Activated T-helper 1 cell treated with anti-CD3 and anti-CD28 coated beads, Interleukin-12 subunit alpha, Interleukin-12 subunit beta, Interleukin-2, Interleukin-4 antibody, amounts not matched to agents 30 ng/mL and 10 ng/mL and 1 ng/mL, durations not matched to agents 14 hours and 24 hours and 36 hours (primary cell): Measurements from ENCODE around the gene GCLC. TPM values are rescaled to one million over a fixed set of nuclear protein-coding genes. Genes with fewer than 3 reads are reported as not detected.
"Not testable (repeated sequence)": the region's sequence is repeated elsewhere in the genome, so short reads cannot be mapped to it uniquely, and the experiment has no call there.

Experiments
- DNase-seq: peaks from one replicate; pipeline ENCODE4 v3.0.0; 2021; ENCODE audit warnings: low spot score
- H3K27ac Mint-ChIP-seq: one replicate; pipeline ENCODE4 v1.8.0; 2021; ENCODE audit warnings: mild to moderate bottlenecking, mixed read lengths
- H3K27me3 Mint-ChIP-seq: one replicate; pipeline ENCODE4 v1.8.0; 2022; ENCODE audit warnings: mild to moderate bottlenecking, moderate library complexity, mixed read lengths; ENCODE audit not compliant: insufficient read depth
- H3K36me3 Mint-ChIP-seq: one replicate; pipeline ENCODE4 v1.8.0; 2021; ENCODE audit warnings: low read depth, mixed read lengths
- H3K4me1 Mint-ChIP-seq: one replicate; pipeline ENCODE4 v1.8.0; 2021; ENCODE audit warnings: low read depth, mixed read lengths
- H3K4me3 Mint-ChIP-seq: one replicate; pipeline ENCODE4 v1.8.0; 2021; ENCODE audit warnings: mild to moderate bottlenecking, moderate library complexity, mixed read lengths
- H3K9me3 Mint-ChIP-seq: one replicate; pipeline ENCODE4 v1.8.0; 2021; ENCODE audit warnings: mixed read lengths
- intact Hi-C: fragments of 100-400 bp; cut with micrococcal nuclease; formaldehyde crosslinking; loops from one replicate; pipeline ENCODE4 v1.15.1; 2024
- total RNA-seq: library from RNA; stranded (reverse); gene quantifications from 2 replicates; pipeline ENCODE4 v1.2.3, GENCODE V29; 2022

Gene GCLC
- total RNA-seq, 1 donor from 2014 or later = 26.1 TPM

- Mint-ChIP-seq H3K4me3 (no peak overlapping the region), H3K27ac (no peak overlapping the region), H3K27me3 (peaks cover 14% of the 10 kb centered on the region), H3K4me1 (peaks cover 15% of the 10 kb centered on the region), H3K9me3 (no peaks in the 10 kb centered on the region), H3K36me3 (peaks cover 5% of the 10 kb centered on the region)
- no peak for DNase-seq
- intact Hi-C loops = no loop called here
These were observed 49.1 kb downstream of the GCLC start for GRCh38 chr6:53495506-53496499.

- Mint-ChIP-seq H3K36me3 (peaks cover 5% of the 10 kb centered on the region), H3K4me3 (no peak overlapping the region), H3K27ac (no peak overlapping the region), H3K9me3 (no peaks in the 10 kb centered on the region), H3K4me1 (peaks cover 15% of the 10 kb centered on the region), H3K27me3 (peaks cover 20% of the 10 kb centered on the region)
- DNase-seq = no peak
- intact Hi-C loops = no loop called here
These were observed 50.8 kb downstream of the GCLC start for GRCh38 chr6:53494076-53494475.

- Mint-ChIP-seq H3K27me3 (peaks cover 22% of the 10 kb centered on the region), H3K27ac (no peak overlapping the region), H3K4me3 (no peak overlapping the region), H3K36me3 (peaks cover 5% of the 10 kb centered on the region), H3K4me1 (peaks cover 15% of the 10 kb centered on the region), H3K9me3 (no peaks in the 10 kb centered on the region)
- intact Hi-C loops = loop anchor here (1.0 to 2.0 kb wide), 8 partner anchors 51 to 503 kb away; no protein-coding TSS in a partner anchor
- DNase-seq = no peak
These were observed 51.3 kb downstream of the GCLC start for GRCh38 chr6:53493635-53494025.

GRCh38 chr6:53492860-53493634 lies 51.9 kb downstream of the GCLC start:
- Mint-ChIP-seq H3K4me1 (peaks cover 15% of the 10 kb centered on the region), H3K4me3 (no peak overlapping the region), H3K36me3 (peaks cover 4% of the 10 kb centered on the region), H3K27ac (peak overlapping the region; percentile 25), H3K9me3 (no peaks in the 10 kb centered on the region), H3K27me3 (peaks cover 22% of the 10 kb centered on the region)
- DNase-seq = no peak
- intact Hi-C loops = loop anchor here (1.0 to 2.0 kb wide), 8 partner anchors 51 to 502 kb away; no protein-coding TSS in a partner anchor

GRCh38 chr6:53487080-53487479 lies 57.8 kb downstream of the GCLC start:
- Mint-ChIP-seq H3K4me3 (no peak overlapping the region), H3K27me3 (peaks cover 36% of the 10 kb centered on the region), H3K27ac (no peak overlapping the region), H3K4me1 (peaks cover 17% of the 10 kb centered on the region), H3K36me3 (no peaks in the 10 kb centered on the region), H3K9me3 (no peaks in the 10 kb centered on the region)
- DNase-seq = no peak
- intact Hi-C loops = loop anchor here (10.0 kb wide), 3 partner anchors 212 to 822 kb away; no protein-coding TSS in a partner anchor

- H3K9me3 Mint-ChIP-seq = no peaks in the 10 kb centered on the region
- peaks cover 34% of the 10 kb centered on the region for H3K27me3 Mint-ChIP-seq
- no peak overlapping the region for H3K4me3 Mint-ChIP-seq
- no peak overlapping the region for H3K27ac Mint-ChIP-seq
- intact Hi-C loops = loop anchor here (10.0 kb wide), 3 partner anchors 212 to 822 kb away; no protein-coding TSS in a partner anchor
- peaks cover 20% of the 10 kb centered on the region for H3K4me1 Mint-ChIP-seq
- no peaks in the 10 kb centered on the region for H3K36me3 Mint-ChIP-seq
- DNase-seq = no peak
These were observed 58.2 kb downstream of the GCLC start for GRCh38 chr6:53486679-53487078.

- DNase-seq = peak; percentile 32
- intact Hi-C loops = loop anchor here (1.0 to 10.0 kb wide), 8 partner anchors 47 to 820 kb away; no protein-coding TSS in a partner anchor
- no peak overlapping the region for H3K27ac Mint-ChIP-seq
- H3K27me3 Mint-ChIP-seq = peaks cover 27% of the 10 kb centered on the region
- H3K9me3 Mint-ChIP-seq = no peaks in the 10 kb centered on the region
- H3K4me3 Mint-ChIP-seq = no peak overlapping the region
- no peaks in the 10 kb centered on the region for H3K36me3 Mint-ChIP-seq
- peaks cover 30% of the 10 kb centered on the region for H3K4me1 Mint-ChIP-seq
These were observed 60.2 kb downstream of the GCLC start for GRCh38 chr6:53484476-53485280.

- Mint-ChIP-seq H3K27ac (no peak overlapping the region), H3K36me3 (no peaks in the 10 kb centered on the region), H3K9me3 (no peaks in the 10 kb centered on the region), H3K27me3 (peaks cover 22% of the 10 kb centered on the region), H3K4me1 (peaks cover 30% of the 10 kb centered on the region), H3K4me3 (no peak overlapping the region)
- DNase-seq = no peak
- intact Hi-C loops = loop anchor here (1.0 to 10.0 kb wide), 8 partner anchors 46 to 819 kb away; no protein-coding TSS in a partner anchor
These were observed 61.2 kb downstream of the GCLC start for GRCh38 chr6:53483423-53484353.

- Mint-ChIP-seq H3K4me3 (no peak overlapping the region), H3K9me3 (no peaks in the 10 kb centered on the region), H3K27me3 (peaks cover 12% of the 10 kb centered on the region), H3K27ac (no peak overlapping the region), H3K36me3 (no peaks in the 10 kb centered on the region), H3K4me1 (peaks cover 30% of the 10 kb centered on the region)
- intact Hi-C loops = loop anchor here (10.0 kb wide), 3 partner anchors 207 to 817 kb away; no protein-coding TSS in a partner anchor
- no peak for DNase-seq
These were observed 63.6 kb downstream of the GCLC start for GRCh38 chr6:53481323-53481722.

GRCh38 chr6:53480774-53481173 lies 64.1 kb downstream of the GCLC start:
- intact Hi-C loops = loop anchor here (10.0 kb wide), 3 partner anchors 206 to 816 kb away; no protein-coding TSS in a partner anchor
- not testable (repeated sequence) for H3K36me3 Mint-ChIP-seq, DNase-seq, H3K27ac Mint-ChIP-seq, H3K9me3 Mint-ChIP-seq, H3K4me3 Mint-ChIP-seq
- Mint-ChIP-seq H3K4me1 (peaks cover 30% of the 10 kb centered on the region), H3K27me3 (peaks cover 11% of the 10 kb centered on the region)

- H3K4me1 Mint-ChIP-seq = peaks cover 28% of the 10 kb centered on the region
- DNase-seq = no peak
- intact Hi-C loops = loop anchor here (10.0 kb wide), 3 partner anchors 205 to 815 kb away; no protein-coding TSS in a partner anchor
- H3K27ac Mint-ChIP-seq = no peak overlapping the region
- no peaks in the 10 kb centered on the region for H3K9me3 Mint-ChIP-seq
- no peaks in the 10 kb centered on the region for H3K36me3 Mint-ChIP-seq
- peaks cover 8% of the 10 kb centered on the region for H3K27me3 Mint-ChIP-seq
- H3K4me3 Mint-ChIP-seq = no peak overlapping the region
These were observed 65.0 kb downstream of the GCLC start for GRCh38 chr6:53479871-53480270.
